LNCaP clone FGC (cell line): Measurements from ENCODE around the gene TSHZ1.

Source experiments
- DNase-seq: peaks from one replicate; pipeline ENCODE4 v3.0.0-alpha.2; 2011; ENCODE audit warnings: low read depth
- H3K4me3 ChIP-seq: 2 replicates; pipeline ENCODE4 v1.5.1; 2011; ENCODE audit warnings: mild to moderate bottlenecking, low read depth, low read length, control low read depth
- CTCF ChIP-seq: IDR thresholded peaks from 2 replicates; pipeline ENCODE4 v1.5.1; 2012; ENCODE audit warnings: mild to moderate bottlenecking; ENCODE audit not compliant: control insufficient read depth, insufficient read depth; ENCODE audit errors: extremely low read depth

Gene TSHZ1

GRCh38 chr18:75280427-75281280, 70.1 kb downstream of the TSHZ1 start:
- DNase-seq: no peak
- no peak overlapping the region for H3K4me3 ChIP-seq
- no peak for TF ChIP-seq CTCF

GRCh38 chr18:75282746-75283145, 72.1 kb downstream of the TSHZ1 start:
- H3K4me3 ChIP-seq: no peak overlapping the region
- no peak for DNase-seq
- TF ChIP-seq CTCF: no peak

GRCh38 chr18:75283731-75284130, 73.1 kb downstream of the TSHZ1 start:
- no peak for DNase-seq

GRCh38 chr18:75284566-75284965, 74.0 kb downstream of the TSHZ1 start:
- H3K4me3 ChIP-seq: no peak overlapping the region
- no peak for TF ChIP-seq CTCF
- no peak for DNase-seq

More at GRCh38 chr18:75283731-75284130, 73.1 kb downstream of the TSHZ1 start:
- TF ChIP-seq CTCF: no peak
- H3K4me3 ChIP-seq: no peak overlapping the region

GRCh38 chr18:75285876-75286275, 75.3 kb downstream of the TSHZ1 start:
- DNase-seq: no peak
- TF ChIP-seq CTCF: no peak
- no peak overlapping the region for H3K4me3 ChIP-seq

- H3K4me3 ChIP-seq: no peak overlapping the region
- DNase-seq: no peak
- TF ChIP-seq CTCF: no peak
Measured at GRCh38 chr18:75287006-75287405, 76.4 kb downstream of the TSHZ1 start.

GRCh38 chr18:75287700-75288099, 77.1 kb downstream of the TSHZ1 start:
- DNase-seq: no peak
- H3K4me3 ChIP-seq: no peak overlapping the region
- TF ChIP-seq CTCF: no peak
